ENCODE measurements around the gene NCDN.

Gene NCDN

GRCh38 chr1:35586808-35587207 is 29.2 kb downstream of the NCDN start:
- Histone ChIP-seq H3K36me3 (ENCODE audit: insufficient read depth, low read length) (no peaks in the 10 kb centered on the region), H3K9me3 (ENCODE audit: control insufficient read depth, insufficient read depth, low read length) (no peaks in the 10 kb centered on the region), H3K4me1 (ENCODE audit: insufficient read depth, low read length) (no peaks in the 10 kb centered on the region; the same call in 1 of the 2 replicates), H3K9ac (ENCODE audit: low read depth, low read length) (no peak overlapping the region)

GRCh38 chr1:35587736-35588135 is 30.1 kb downstream of the NCDN start:
- no peak overlapping the region for H3K9ac ChIP-seq (ENCODE audit: low read depth, low read length)
- no peaks in the 10 kb centered on the region; the same call in 1 of the 2 replicates for H3K4me1 ChIP-seq (ENCODE audit: insufficient read depth, low read length)
- no peaks in the 10 kb centered on the region for H3K36me3 ChIP-seq (ENCODE audit: insufficient read depth, low read length)
- no peaks in the 10 kb centered on the region for H3K9me3 ChIP-seq (ENCODE audit: control insufficient read depth, insufficient read depth, low read length)

- Histone ChIP-seq H3K36me3 (ENCODE audit: insufficient read depth, low read length) (no peaks in the 10 kb centered on the region), H3K4me1 (ENCODE audit: insufficient read depth, low read length) (no peaks in the 10 kb centered on the region; the same call in 1 of the 2 replicates), H3K9me3 (ENCODE audit: control insufficient read depth, insufficient read depth, low read length) (no peaks in the 10 kb centered on the region), H3K9ac (ENCODE audit: low read depth, low read length) (no peak overlapping the region)
Measured at GRCh38 chr1:35588197-35588910, 30.8 kb downstream of the NCDN start.

GRCh38 chr1:35589516-35590427 is 32.2 kb downstream of the NCDN start:
- no peak overlapping the region for H3K9ac ChIP-seq (ENCODE audit: low read depth, low read length)
- H3K4me1 ChIP-seq (ENCODE audit: insufficient read depth, low read length) = no peaks in the 10 kb centered on the region; the same call in 1 of the 2 replicates
- H3K9me3 ChIP-seq (ENCODE audit: control insufficient read depth, insufficient read depth, low read length) = no peaks in the 10 kb centered on the region
- no peaks in the 10 kb centered on the region for H3K36me3 ChIP-seq (ENCODE audit: insufficient read depth, low read length)

- Histone ChIP-seq H3K4me1 (ENCODE audit: insufficient read depth, low read length) (no peaks in the 10 kb centered on the region; the same call in 1 of the 2 replicates), H3K9ac (ENCODE audit: low read depth, low read length) (no peak overlapping the region), H3K36me3 (ENCODE audit: insufficient read depth, low read length) (no peaks in the 10 kb centered on the region), H3K9me3 (ENCODE audit: control insufficient read depth, insufficient read depth, low read length) (no peaks in the 10 kb centered on the region)
Measured at GRCh38 chr1:35590476-35591040, 33.0 kb downstream of the NCDN start.

GRCh38 chr1:35591211-35591610 is 33.6 kb downstream of the NCDN start:
- Histone ChIP-seq H3K4me1 (ENCODE audit: insufficient read depth, low read length) (no peaks in the 10 kb centered on the region; the same call in 1 of the 2 replicates), H3K36me3 (ENCODE audit: insufficient read depth, low read length) (no peaks in the 10 kb centered on the region), H3K9ac (ENCODE audit: low read depth, low read length) (no peak overlapping the region), H3K9me3 (ENCODE audit: control insufficient read depth, insufficient read depth, low read length) (no peaks in the 10 kb centered on the region)

GRCh38 chr1:35592991-35593769 is 35.6 kb downstream of the NCDN start:
- Histone ChIP-seq H3K9me3 (ENCODE audit: control insufficient read depth, insufficient read depth, low read length) (no peaks in the 10 kb centered on the region), H3K36me3 (ENCODE audit: insufficient read depth, low read length) (no peaks in the 10 kb centered on the region), H3K4me1 (ENCODE audit: insufficient read depth, low read length) (no peaks in the 10 kb centered on the region; the same call in 1 of the 2 replicates), H3K9ac (ENCODE audit: low read depth, low read length) (no peak overlapping the region)

GRCh38 chr1:35594005-35594760 is 36.6 kb downstream of the NCDN start:
- no peaks in the 10 kb centered on the region for H3K9me3 ChIP-seq (ENCODE audit: control insufficient read depth, insufficient read depth, low read length)
- no peak overlapping the region for H3K9ac ChIP-seq (ENCODE audit: low read depth, low read length)
- no peaks in the 10 kb centered on the region for H3K36me3 ChIP-seq (ENCODE audit: insufficient read depth, low read length)
- H3K4me1 ChIP-seq (ENCODE audit: insufficient read depth, low read length) = 0 out of 2 replicates have a peak, but pooled peaks cover 3% of the 10 kb centered on the region

- Histone ChIP-seq H3K36me3 (ENCODE audit: insufficient read depth, low read length) (no peaks in the 10 kb centered on the region; the same call in 1 of the 2 replicates), H3K9me3 (ENCODE audit: control insufficient read depth, insufficient read depth, low read length) (no peaks in the 10 kb centered on the region), H3K4me1 (ENCODE audit: insufficient read depth, low read length) (0 out of 2 replicates have a peak, but pooled peaks cover 3% of the 10 kb centered on the region), H3K9ac (ENCODE audit: low read depth, low read length) (no peak overlapping the region)
Measured at GRCh38 chr1:35595684-35596083, 38.1 kb downstream of the NCDN start.

GRCh38 chr1:35597870-35598269 is 40.3 kb downstream of the NCDN start:
- Histone ChIP-seq H3K9me3 (ENCODE audit: control insufficient read depth, insufficient read depth, low read length) (no peaks in the 10 kb centered on the region), H3K36me3 (ENCODE audit: insufficient read depth, low read length) (peaks cover 8% of the 10 kb centered on the region), H3K4me1 (ENCODE audit: insufficient read depth, low read length) (0 out of 2 replicates have a peak, but pooled peaks cover 3% of the 10 kb centered on the region), H3K9ac (ENCODE audit: low read depth, low read length) (no peak overlapping the region)

- Histone ChIP-seq H3K4me1 (ENCODE audit: insufficient read depth, low read length) (0 out of 2 replicates have a peak, but pooled peaks cover 3% of the 10 kb centered on the region), H3K36me3 (ENCODE audit: insufficient read depth, low read length) (peaks cover 13% of the 10 kb centered on the region), H3K9ac (ENCODE audit: low read depth, low read length) (no peak overlapping the region), H3K9me3 (ENCODE audit: control insufficient read depth, insufficient read depth, low read length) (no peaks in the 10 kb centered on the region)
Measured at GRCh38 chr1:35598895-35599294, 41.3 kb downstream of the NCDN start.

GRCh38 chr1:35599411-35599810 is 41.8 kb downstream of the NCDN start:
- Histone ChIP-seq H3K9me3 (ENCODE audit: control insufficient read depth, insufficient read depth, low read length) (no peaks in the 10 kb centered on the region), H3K9ac (ENCODE audit: low read depth, low read length) (no peak overlapping the region), H3K4me1 (ENCODE audit: insufficient read depth, low read length) (0 out of 2 replicates have a peak, but pooled peaks cover 3% of the 10 kb centered on the region), H3K36me3 (ENCODE audit: insufficient read depth, low read length) (peaks cover 17% of the 10 kb centered on the region)

- Histone ChIP-seq H3K9ac (ENCODE audit: low read depth, low read length) (no peak overlapping the region), H3K36me3 (ENCODE audit: insufficient read depth, low read length) (peaks cover 17% of the 10 kb centered on the region), H3K9me3 (ENCODE audit: control insufficient read depth, insufficient read depth, low read length) (no peaks in the 10 kb centered on the region), H3K4me1 (ENCODE audit: insufficient read depth, low read length) (0 out of 2 replicates have a peak, but pooled peaks cover 3% of the 10 kb centered on the region)
Measured at GRCh38 chr1:35600593-35600992, 43.0 kb downstream of the NCDN start.
